NOMO-1 treated with dmso at 0.1 percent for 144 hours (cell line): ENCODE measurements around the gene TCL1A.
"Not testable (repeated sequence)": the region's sequence is repeated elsewhere in the genome, so short reads cannot be mapped to it uniquely, and the experiment has no call there.

Source experiments
- DNase-seq: peaks from one replicate; lab custom pipeline; 2025; ENCODE audit not compliant: unreplicated experiment; lab: John Stamatoyannopoulos, UW

TCL1A gene, protein sequence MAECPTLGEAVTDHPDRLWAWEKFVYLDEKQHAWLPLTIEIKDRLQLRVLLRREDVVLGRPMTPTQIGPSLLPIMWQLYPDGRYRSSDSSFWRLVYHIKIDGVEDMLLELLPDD

DNA sequence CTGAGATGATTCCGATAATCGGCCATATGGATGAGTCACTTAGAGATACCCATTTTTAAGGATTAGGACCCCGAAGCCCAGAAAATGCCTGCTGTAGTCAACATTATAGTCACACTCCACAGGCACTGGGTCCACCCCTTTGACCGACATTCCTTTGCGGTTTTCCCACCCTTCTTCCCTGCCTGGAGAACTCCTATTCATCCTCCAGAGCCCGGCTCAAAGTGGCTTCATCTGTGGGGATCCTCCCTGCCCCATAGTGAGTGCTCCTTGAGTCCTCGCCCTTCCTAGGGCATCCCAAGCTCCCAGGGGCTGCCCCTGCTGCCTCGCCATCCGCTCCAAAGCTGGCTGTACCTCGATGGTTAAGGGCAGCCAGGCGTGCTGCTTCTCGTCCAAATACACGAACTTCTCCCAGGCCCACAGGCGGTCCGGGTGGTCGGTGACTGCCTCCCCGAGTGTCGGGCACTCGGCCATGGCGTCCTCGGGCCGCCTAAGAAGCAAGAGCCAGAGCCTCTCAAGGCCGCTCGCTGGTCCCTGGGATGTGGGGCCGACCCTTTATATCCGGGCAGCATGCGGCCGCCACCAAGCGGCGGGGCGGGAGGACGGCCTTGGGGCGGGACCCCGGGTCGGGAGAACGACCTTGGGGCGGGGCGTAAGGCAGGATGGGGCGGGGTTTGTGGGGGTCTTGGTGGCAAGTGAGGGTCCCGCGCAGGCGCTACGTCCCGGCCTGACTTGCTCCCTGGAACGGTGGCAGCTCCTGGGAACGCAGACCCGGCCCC lies at the start of gene TCL1A:
TSS of gene TCL1A (minus strand) at position 530 of the 776 bp plus-strand sequence. CDS start at position 471, 59 bp downstream.
- DNase-seq = no peak

- DNase-seq = not testable (repeated sequence)
Measured at GRCh38 chr14:95763032-95763431, 49.1 kb upstream of the TCL1A start.

- DNase-seq = no peak
Measured at GRCh38 chr14:95761436-95761835, 47.5 kb upstream of the TCL1A start.

DNA sequence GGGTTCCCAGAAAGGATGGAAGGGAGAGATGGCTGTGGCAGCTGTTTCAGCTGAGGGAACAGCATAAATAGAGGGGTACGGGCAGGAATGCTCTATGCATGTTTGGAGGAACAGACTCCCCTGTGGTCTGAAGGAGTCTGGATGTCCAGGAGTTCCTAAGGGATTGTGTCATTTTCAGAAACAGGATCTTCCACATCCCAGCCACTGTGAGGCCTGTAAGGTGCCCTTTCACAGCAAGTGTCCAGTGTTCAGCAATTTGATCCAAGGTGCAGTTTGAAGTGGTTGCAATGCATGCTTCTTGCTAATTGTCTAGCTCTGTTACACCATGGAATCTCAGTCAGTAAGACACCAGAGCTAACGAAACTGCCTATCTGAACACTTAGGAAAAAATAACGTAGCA lies 46.7 kb upstream of the TCL1A start:
- DNase-seq = no peak

DNA sequence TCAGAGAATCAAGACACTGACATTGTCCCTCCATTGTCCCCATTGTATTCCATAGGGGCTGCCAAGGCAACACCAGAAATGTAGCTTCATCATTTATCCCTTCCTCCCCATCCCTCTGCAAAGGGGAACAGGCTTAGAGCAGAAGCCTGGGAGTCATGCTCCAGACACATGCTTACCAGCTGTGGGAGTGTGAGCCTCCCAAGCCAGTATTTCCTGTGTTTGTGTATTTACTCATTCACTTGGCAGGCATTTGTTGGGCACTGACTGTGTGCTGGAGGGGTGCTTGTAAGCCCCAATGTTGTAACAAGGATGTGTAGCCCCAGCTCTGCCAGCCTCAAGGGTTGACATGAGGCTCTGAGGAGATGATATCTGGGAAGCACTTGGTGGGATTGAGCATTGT lies 46.0 kb upstream of the TCL1A start:
- DNase-seq = no peak

GRCh38 chr14:95758331-95758730 lies 44.4 kb upstream of the TCL1A start:
- no peak for DNase-seq

DNA sequence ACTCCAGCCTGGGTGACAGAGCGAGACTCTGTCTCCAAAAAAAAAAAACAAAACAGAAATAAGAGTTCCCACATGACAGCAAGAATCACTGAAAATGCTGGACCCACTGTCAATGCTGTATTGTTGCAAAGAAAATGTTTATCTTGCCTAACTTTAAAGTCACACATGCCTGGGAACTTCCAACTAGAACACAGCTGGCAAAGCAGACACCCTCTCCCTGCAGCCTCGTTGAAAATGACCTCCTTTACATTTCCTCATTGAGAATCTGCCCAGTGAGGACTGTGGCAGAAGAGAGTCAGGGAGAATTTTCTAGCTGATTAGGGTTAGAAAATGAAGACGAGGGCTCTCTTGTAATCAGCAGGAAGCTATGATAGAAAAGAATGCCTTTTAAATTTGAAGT lies 42.8 kb upstream of the TCL1A start:
- DNase-seq = no peak

DNA sequence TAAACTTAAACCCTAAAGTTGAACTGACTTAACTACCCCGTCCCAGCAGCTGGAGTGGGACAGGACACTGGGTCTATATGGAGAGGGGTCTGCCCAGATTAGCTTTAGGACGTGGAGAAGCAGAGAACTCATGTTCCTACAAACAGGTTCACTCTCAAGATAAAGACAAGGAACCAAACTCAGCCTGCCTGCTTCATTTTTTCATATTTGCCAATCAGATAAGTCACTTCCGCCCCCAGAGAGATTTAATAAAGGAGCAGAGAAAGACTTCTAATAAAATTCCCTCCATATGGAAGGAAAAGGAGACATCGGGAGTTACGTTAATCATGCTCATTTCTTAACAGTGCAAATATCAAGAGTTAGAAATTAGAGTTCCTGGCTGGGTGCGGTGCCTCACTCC lies 42.2 kb upstream of the TCL1A start:
- no peak for DNase-seq

DNA sequence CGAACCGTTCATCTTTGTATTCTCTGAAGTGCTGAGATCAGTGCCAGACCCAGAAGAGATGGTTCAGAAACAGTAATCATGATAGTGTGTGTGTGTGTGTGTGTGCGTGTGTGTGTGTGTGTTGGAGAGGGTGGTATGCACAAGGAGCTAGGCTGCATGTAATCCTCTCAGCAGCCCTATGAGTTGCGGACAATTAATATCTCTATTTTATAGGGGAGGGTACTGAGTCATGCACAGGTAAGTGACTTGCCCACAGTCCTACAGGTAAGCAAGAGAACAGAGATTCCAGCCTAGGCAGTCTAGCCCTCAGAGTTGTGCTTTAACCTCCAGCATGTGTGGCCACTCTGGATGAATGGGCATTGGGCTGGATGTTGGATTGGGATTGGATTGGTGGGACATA lies 27.9 kb upstream of the TCL1A start:
- no peak for DNase-seq

GRCh38 chr14:95741038-95741490 lies 27.1 kb upstream of the TCL1A start:
- no peak for DNase-seq

DNA sequence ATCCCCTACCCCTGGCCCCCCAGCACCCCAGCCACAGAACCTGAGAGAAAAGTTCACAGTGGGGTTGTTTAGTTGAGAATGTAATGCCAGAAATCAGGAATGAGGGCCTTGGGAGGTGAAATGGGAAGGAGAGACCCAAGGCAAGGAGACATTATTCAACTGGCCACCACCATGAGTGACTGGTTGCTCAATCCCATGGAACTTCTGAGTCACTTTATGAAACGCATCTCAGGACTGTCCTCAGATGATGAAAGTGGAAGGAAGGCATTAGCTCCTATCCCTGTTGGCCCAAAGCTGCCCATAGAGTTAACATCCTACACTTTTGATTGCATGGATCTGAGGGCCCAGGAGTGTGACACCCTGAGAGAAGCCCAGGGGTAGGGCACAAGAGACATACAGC lies 25.4 kb upstream of the TCL1A start:
- no peak for DNase-seq

DNA sequence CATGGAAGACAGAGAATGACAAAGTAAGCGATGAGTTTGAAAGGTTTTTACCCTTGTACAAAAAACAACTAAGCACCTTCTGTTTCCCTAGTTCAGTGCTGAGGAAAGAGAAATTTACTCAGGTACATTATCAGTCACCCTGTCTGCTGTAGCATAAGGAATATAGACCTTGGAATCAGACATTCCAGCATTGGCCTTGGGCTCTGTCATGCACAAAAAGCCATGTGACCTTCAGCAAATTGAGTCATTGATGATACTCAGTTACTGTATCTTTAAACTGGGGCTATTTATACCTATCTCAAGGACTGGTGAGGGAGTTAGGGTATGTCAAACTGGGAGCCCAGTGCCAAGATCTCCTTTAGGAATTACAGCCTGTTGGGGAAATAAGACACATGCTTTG lies 19.3 kb upstream of the TCL1A start:
- no peak for DNase-seq

GRCh38 chr14:95730126-95730525 lies 16.2 kb upstream of the TCL1A start:
- no peak for DNase-seq

GRCh38 chr14:95729402-95730028 lies 15.6 kb upstream of the TCL1A start:
- not testable (repeated sequence) for DNase-seq

GRCh38 chr14:95727056-95727700 lies 13.3 kb upstream of the TCL1A start:
- DNase-seq = no peak

DNA sequence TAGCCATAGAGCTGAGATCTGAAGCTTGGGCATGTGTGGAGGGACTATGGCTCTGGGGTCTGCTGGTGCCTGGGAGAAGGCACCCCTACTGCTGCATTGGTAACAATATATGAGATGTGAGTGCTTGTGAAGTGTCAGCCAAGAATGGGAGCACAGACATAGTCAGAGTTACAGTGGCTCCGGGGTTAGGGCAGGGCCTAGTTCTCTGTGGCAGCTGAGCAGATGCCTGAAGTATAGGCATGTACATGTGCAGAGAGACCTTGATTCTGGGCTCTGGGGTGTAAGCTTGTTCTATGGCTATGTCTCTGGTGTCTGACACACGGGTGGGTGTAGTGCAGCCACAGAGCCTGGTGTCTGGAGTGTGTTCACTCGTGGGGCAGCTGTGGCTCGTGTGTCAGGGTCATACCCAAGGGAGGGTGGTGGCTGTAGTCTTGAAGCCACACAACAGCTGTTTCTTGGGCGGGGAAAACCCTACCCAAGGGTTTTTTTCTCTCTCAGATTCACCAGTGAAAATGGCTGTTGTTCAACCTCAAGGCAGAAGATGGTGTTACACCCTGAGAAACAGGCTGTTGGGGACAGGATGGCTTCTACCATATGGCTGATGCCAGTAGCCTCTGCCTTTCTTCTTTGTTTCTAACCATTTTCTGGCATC lies 11.9 kb upstream of the TCL1A start:
- DNase-seq = no peak

DNA sequence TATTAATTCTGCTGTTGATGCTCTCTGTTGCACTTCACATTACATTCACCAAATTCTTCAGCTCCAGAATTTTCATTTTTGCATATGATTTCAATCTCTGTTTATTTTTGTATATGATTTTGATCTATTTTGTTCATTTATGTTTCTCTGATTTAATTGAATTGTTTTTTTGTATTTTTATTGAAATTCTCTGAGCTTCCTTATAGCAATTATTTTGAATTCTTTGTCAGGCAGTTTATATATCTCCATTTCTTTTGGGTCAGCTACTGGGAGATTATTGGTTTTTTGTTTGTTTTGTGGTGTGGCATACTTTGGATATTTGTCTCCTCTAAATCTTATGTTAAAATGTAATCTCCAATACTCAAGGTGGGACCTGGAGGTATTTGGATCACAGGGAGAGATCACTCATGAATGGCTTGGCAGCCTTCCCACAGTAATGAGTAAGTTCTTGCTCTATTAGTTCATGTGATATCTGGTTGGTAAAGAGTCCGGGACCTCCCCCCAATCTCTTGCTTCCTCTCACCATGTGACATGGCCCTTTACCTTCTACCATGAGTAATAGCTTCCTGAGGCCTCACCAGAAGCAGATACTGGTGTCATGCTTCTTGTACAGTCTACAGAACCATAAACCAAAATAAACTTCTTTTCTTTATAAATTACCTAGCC lies 8.7 kb upstream of the TCL1A start:
- DNase-seq = no peak

DNA sequence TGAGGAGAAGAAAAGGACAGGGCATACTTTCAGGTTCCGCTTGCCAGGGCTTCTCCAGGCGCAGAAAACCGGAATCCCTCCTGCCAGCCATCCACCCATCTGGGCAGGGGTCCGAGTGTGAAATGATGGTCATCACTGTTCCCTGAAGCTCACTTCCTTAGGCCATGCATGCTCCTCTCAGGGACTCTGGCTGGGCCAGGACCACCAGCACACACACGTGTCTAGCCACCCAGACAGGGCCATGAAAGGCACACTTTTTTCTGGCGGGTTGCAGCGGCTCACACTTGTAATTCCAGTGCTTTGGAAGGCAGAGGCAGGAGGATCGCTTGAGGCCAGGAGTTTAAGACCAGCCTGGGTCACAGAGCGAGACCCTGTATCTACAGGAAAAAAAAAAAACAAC lies 1.5 kb downstream of the TCL1A start:
- no peak for DNase-seq

DNA sequence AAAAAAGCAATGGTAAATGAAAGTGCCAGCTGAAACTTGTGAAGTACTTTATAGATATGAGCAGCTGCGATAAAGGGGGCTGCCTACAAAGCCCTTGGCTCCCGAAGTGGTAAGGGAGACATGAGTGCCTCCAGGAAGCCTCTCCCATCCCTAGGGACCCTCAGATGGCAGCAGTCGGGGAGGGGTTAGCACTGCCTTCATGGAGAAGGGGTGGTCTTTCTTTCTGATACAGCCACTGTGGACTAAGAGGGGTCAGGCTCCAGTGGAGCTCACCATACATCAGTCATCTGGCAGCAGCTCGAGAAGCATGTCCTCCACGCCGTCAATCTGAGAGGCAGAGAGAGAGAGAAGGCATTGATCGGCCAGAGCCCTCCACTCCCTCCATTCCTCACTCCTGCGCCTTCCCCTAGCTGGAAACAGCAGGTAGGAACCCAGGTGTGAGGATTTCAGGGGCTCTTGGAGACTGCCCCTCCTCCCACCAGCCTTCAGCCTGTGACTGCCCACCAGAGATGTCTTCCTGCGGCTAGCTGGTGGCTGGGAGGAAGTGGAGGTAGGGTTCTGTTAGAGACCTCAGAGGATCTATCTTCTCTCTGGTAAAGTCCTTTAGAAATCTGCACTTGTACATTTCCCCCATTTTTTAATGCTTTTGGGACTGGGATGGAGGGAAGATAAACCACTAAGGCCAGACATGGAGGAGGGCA lies 2.3 kb downstream of the TCL1A start:
- no peak for DNase-seq

DNA sequence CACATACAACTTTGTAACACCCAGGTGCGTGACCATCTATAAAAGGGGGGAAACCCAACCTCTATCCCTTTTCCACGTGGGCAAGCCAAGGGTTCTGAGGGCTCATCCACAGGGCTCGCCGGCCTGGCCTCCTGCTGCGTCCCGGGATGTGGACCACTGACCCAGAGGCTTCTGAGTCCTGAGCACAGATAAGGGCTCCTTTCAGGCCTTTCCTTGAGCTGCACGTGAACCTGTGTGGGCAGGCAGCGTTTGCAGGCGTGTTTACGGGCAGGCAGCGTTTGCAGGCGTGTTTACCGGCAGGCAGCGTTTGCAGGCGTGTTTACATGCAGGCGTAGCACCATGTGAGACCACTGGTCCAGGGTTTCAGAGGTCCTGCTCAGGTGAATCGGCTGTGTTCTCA lies 3.8 kb downstream of the TCL1A start:
- DNase-seq = no peak
